Omental fat pad (tissue), 4 donors: ENCODE results near the gene SMIM13. TPM values are rescaled to one million over a fixed set of nuclear protein-coding genes. Genes with fewer than 3 reads are reported as not detected.

ENCODE experiments used
- ATAC-seq: fragments of 150-250 bp; one replicate; pipeline ENCODE4 v1.9.1; 2016; ENCODE audit warnings: mild to moderate bottlenecking, moderate library complexity; ENCODE audit not compliant: low FRiP score
- DNase-seq: peaks from one replicate; pipeline ENCODE4 v3.0.0-alpha.2; 2019; ENCODE audit warnings: low spot score
- total RNA-seq, 4 donors: library from RNA; depleted of rRNA; stranded (reverse); fragments of >200 nt; gene quantifications; one replicate each; pipeline ENCODE4 v1.1.0, GENCODE V29; 2016
- TF ChIP-seq, protein P1 (sequence below), 3 donors: fragments of 450-650 bp; IDR thresholded peaks; one replicate each; pipeline ENCODE4 v1.5.1; 2016 to 2017; ENCODE audit warnings: antibody characterized with exemption in 3 of 3, mild to moderate bottlenecking in 3 of 3, moderate library complexity in 2 of 3

The SMIM13 gene
- total RNA-seq, 4 donors from 2014 or later = 7.7 to 10.0 (median 8.2) TPM

DNA sequence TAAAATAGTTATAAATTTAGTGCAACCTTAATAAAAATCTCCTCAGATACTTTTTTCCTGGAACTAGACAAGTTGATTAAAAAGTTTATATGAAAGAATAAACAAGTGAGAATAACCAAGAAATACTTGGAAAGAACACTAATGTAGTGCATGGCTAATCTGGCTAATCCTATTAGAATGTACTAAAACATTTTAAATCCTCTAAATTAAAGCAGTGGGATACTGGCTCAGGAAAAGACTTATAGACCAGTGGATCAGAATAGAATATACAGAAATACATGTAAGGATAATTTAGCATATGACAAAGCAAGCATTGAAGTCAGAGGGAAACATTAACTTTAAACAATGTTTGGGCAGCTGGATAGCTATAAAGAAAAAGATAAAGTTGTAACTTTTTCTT is 58.9 kb downstream of the SMIM13 start:
- ATAC-seq = no peak

DNA sequence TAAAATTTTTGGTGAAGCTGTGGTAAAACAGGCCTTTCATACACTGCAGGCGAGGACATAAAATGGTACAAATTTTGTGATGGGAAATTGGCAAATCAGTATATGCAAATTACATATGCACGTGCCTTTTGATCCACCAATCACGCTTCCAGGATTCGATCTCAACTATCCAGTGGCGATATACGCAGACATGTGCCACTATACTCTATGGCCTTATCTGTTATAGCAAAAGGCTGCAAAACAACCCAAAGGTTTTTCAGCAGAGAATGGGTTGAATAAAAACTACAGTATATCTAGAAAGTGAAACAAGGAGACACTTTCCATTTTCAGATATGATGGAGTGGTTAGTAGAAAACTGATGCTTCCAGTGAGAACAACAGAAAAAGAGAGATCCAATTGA is 59.8 kb downstream of the SMIM13 start:
- TF ChIP-seq, protein P1, sequence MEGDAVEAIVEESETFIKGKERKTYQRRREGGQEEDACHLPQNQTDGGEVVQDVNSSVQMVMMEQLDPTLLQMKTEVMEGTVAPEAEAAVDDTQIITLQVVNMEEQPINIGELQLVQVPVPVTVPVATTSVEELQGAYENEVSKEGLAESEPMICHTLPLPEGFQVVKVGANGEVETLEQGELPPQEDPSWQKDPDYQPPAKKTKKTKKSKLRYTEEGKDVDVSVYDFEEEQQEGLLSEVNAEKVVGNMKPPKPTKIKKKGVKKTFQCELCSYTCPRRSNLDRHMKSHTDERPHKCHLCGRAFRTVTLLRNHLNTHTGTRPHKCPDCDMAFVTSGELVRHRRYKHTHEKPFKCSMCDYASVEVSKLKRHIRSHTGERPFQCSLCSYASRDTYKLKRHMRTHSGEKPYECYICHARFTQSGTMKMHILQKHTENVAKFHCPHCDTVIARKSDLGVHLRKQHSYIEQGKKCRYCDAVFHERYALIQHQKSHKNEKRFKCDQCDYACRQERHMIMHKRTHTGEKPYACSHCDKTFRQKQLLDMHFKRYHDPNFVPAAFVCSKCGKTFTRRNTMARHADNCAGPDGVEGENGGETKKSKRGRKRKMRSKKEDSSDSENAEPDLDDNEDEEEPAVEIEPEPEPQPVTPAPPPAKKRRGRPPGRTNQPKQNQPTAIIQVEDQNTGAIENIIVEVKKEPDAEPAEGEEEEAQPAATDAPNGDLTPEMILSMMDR (IDR thresholded peaks at IDR 0.05) = no peak
- no peak for DNase-seq
- ATAC-seq = no peak

More for the DNA sequence above, 58.9 kb downstream of the SMIM13 start:
- DNase-seq = no peak
- TF ChIP-seq, protein P1 (IDR thresholded peaks at IDR 0.05) = no peak

DNA sequence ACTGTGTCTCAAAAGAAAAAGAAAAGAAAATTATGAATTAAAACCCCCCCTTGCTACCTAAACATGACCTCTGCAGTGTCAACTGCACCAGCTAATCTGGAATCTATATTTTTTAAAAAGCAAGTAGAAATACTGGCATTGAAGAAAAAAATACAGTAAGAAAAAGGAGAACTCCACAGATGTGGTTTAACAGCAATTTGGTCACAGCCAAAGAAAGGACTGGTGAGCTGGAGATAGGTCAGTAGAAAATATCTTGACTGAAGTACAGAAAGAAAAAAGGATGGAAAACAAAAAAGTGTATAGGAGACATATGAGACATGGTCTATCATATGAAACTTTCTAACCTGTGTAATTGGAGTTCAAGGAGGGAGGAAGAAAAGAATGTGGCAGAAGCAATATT is 62.0 kb downstream of the SMIM13 start:
- ATAC-seq = no peak
- no peak for DNase-seq
- TF ChIP-seq, protein P1 (IDR thresholded peaks at IDR 0.05) = no peak

DNA sequence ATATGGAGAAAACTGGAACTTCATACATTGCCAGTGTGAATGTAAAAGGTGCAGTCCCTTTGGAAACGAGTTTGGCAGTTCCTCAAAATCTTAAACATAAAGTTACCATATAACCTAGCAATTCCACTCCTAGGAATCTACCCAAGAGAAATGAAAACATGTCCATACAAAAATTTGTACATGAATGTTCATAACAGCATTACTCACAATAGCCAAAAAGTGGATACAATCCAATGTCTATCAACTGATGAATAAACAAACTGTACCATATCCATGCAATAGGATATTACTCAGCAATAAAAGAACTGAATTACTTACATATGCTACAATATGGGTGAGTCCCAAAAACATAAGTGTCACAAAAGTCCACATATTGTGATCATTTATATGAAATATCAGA is 66.6 kb downstream of the SMIM13 start:
- ATAC-seq (no peak), DNase-seq (no peak)
- TF ChIP-seq, protein P1 (IDR thresholded peaks at IDR 0.05) = no peak

DNA sequence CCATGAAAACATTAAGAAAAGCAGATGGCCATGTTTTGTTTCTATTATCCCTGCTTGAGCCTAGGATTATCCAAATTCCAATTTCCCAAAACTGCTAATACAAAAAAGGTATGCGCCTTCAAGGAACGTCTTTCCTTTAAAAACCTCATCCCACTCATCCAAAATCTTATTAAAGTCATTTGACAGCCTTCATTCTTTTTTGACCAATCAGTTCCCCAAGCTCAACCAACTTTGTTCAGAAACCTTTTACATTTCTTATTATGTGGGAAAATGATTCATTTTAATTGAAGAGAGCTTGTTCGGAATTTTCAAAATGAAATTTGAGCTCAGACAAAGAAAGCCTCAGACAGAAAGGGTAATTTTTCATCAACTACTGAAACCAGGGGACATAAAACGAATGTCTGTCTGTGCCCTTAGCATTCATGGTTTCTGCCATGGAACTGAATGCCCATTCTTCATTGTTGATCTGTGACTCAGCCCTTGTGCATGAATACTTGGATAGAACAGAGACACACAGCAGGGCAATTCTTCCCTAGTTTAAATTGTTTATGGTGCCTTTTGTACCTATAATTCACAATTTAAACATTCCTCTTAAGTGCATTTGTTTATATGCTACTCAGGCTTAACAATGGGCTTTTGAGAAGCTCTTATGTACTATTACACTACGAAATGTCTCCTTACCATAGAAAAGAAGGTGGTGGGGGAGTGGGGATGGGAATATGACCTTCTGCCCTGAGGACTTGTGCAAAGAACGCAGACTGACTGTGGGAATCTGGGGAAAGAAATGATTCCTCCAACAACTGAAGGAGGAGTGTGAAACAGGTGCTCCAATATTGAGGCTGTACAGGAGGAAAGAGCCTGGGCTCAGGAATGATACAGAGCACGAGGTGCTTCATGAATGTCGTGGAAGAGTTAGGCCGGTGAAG is 67.7 kb downstream of the SMIM13 start:
- DNase-seq = no peak
- TF ChIP-seq, protein P1 (IDR thresholded peaks at IDR 0.05) = no peak
- ATAC-seq = no peak

DNA sequence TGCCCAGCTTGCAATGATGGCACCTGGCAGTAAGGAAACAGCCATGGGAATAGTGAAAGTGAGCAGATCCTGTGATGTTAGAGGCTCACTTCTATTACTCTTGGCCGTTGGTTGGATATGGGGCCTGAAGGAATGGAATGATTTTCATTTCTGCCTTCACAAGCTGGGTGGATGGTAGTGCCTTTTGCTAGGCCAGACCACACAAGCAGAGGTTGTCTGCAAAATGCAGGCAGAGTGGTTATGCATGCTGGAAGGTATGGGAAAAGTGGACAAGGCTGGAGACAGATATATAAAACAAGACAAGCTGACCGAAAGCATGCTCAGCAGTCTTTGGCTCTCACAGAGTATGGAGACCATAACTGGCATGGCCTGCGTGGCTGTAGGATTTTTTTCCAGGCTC is 68.6 kb downstream of the SMIM13 start:
- ATAC-seq (no peak), DNase-seq (no peak)
- TF ChIP-seq, protein P1 (IDR thresholded peaks at IDR 0.05) = no peak

DNA sequence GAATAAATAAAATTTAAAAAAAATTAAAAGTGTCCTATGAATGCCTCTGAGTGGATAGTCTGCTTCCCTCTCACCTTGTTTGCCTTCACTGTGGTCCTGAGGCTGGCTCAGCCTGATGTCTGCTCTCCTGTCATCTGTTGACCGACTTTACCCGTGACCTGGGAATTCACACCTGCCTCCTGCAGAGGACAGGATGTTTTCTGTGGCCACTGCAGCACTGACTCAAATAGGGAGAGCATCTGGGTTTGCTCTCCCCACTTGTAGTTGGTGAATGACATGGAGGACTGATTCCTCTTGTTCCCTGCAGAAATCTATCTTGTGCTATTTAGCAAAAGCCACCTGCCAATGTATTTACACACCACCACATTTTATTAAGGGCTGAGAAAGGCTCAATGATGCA is 70.3 kb downstream of the SMIM13 start:
- no peak for DNase-seq
- TF ChIP-seq, protein P1 (IDR thresholded peaks at IDR 0.05) = no peak
- no peak for ATAC-seq
